ENCODE measurements around the gene IRF1.

Gene IRF1

DNA sequence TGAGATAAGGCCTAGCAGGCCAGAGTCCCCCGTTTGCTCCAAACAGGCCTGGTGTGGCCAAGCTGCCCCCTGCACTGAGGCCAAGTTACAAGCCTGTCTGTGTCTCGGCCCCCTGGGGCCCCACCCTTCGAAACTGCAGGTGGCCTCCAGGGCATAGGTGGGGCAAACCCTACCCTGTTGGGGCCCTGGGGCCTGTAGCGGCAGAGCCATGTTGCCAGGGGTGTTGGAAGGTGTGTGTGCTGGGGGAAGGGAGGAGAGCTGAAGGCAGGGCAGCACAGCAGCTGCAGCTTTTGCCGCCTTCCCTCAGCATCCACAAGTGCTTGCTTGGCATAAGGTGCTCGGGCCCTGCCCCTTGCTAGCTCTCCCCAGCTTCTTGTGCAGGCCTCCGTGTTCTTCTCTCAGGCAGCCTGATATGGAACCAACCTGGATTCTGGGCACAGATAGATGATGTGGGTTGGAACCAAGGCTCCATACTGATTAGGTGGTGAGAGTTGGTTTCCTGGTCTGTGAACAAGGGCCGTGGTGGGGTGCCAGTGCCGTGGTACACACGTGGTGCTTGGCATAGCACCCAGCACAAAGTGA, 12.7 kb downstream of the IRF1 start:
- DNase-seq (no peak), ATAC-seq (replicated peaks) (peak; percentile 39 to 40)
- peaks cover 10 to 12% of the 10 kb centered on the region in 2 donors for H3K36me3 Mint-ChIP-seq
- no peak overlapping the region for H3K4me3 Mint-ChIP-seq
- H3K27me3 Mint-ChIP-seq = no peaks in the 10 kb centered on the region
- no peaks in the 10 kb centered on the region for H3K9me3 Mint-ChIP-seq
- H3K4me1 Mint-ChIP-seq = peaks cover 49 to 70% of the 10 kb centered on the region in 2 donors
- H3K27ac Mint-ChIP-seq = peak overlapping the region; percentile 77

DNA sequence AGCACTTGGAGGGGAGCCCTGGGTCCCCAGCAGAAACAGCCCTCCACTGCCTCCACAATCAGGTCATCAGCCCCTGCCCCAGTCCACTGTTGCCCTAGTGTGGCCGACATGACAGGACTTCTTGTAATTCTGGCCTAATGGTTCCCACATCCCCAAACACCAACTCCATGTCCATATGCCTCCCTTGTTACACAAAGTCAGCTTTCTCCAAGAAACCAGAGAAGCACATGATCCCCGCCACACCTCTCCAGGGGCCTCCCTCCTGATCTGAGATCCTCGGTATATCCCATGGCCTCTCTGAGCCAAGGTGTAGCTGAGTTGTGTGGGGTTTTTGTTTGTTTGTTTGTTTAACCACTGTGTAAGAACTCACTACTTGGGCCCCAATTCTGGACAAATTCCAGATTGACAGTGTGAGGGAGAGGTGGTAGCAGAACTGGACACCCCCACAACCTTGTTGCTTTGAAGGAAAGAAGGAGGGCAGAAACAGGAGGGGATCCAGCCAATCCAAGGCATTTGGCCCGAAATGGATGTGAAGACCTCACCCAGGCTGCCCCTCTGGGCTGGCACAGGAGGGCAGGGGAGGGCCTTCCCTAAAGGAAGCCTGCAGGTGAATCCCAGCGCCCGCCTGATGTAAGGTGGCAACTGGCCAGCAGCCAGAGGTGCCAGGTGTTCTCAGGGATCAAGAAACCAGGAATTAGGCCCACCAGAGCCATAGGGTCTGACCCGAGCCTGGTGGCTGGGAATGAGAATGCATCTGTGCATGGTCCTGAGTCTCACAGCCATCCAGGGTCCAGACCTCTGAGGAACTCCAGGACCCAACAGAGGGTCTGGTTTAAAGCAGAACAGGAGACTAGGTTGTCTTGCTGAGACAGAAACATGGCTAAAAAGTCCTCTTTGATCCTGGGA, 13.4 kb downstream of the IRF1 start:
- Mint-ChIP-seq H3K4me1 (peaks cover 49 to 70% of the 10 kb centered on the region in 2 donors), H3K4me3 (no peak overlapping the region)
- no peak for DNase-seq

DNA sequence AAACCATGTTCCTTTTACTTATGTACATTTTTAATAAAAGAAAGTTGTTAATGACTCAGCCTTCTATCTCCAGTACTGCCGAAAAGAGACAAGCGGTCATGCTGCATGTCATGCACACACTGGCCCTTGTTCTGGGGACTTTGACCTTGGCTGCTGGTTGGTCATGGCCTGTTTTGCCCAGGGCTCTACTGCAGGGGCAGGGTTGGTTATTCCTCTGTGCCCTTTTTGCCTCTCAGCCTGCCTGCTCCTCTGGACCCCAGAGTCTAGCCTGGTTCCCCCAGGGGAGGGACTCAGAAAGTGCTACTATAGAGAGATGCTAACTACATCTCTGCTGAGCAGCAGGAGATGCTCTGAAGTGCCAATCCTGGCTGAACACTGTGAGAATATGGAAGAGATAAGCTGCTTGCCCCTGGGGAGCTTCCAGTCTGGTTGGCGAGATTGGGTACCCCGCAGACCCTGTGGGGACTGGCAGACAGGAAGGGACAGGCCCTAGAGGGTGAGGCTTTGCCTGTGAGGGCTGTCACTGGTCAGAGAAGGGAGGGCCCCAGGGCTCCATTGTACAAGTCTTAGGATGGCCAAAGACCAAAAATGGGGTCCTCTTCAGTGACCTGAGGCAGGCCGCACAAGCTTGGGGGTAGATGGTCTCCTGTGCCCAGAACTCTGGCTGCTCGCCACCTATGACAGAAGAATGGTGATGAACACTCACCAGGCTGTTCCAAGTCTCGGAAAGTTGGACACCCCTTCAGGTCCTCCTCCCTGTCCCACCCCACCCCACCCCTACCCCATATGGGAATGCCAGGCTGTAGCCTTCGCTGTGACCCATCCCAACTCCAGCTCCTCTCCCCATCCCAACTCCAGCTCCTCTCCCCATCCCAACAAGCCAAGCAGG, 14.3 kb downstream of the IRF1 start:
- DNase-seq (no peak), ATAC-seq (replicated peaks) (no peak)
- Mint-ChIP-seq H3K4me3 (no peak overlapping the region), H3K4me1 (peaks cover 53 to 78% of the 10 kb centered on the region in 2 donors), H3K27ac (no peak overlapping the region), H3K36me3 (peaks cover 6% of the 10 kb centered on the region in 2 donors), H3K9me3 (no peaks in the 10 kb centered on the region), H3K27me3 (no peaks in the 10 kb centered on the region)

More for the DNA sequence above, 13.4 kb downstream of the IRF1 start:
- peak overlapping the region; percentile 77 for H3K27ac Mint-ChIP-seq
- H3K9me3 Mint-ChIP-seq = no peaks in the 10 kb centered on the region
- no peaks in the 10 kb centered on the region for H3K27me3 Mint-ChIP-seq
- H3K36me3 Mint-ChIP-seq = peaks cover 9 to 10% of the 10 kb centered on the region in 2 donors
- ATAC-seq (replicated peaks) = no peak

DNA sequence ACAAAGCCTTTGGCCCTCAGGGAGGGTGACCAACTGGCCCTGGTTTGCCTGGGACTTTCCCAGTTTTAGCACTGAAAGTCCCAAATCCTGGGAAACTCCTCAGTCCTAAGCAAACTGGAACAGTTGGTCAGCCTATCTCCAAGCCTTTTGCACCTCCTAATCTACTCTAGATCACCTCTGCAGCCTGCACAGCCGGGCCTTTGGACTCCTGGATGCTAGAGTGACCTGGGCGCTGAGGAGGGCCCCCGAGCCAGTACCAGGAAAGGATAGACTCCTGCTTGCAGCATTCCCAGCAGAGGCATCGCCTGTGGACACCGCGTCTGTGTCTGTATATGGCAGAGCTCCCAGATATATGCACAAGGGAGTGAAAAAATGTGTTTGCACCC, 15.1 kb downstream of the IRF1 start:
- Mint-ChIP-seq H3K4me1 (peaks cover 54 to 73% of the 10 kb centered on the region in 2 donors), H3K9me3 (no peaks in the 10 kb centered on the region), H3K27ac (peak overlapping the region; percentile 57), H3K27me3 (no peaks in the 10 kb centered on the region), H3K36me3 (peaks cover 0 to 6% of the 10 kb centered on the region in 2 donors), H3K4me3 (no peak overlapping the region)
- ATAC-seq (replicated peaks) (no peak), DNase-seq (no peak)

DNA sequence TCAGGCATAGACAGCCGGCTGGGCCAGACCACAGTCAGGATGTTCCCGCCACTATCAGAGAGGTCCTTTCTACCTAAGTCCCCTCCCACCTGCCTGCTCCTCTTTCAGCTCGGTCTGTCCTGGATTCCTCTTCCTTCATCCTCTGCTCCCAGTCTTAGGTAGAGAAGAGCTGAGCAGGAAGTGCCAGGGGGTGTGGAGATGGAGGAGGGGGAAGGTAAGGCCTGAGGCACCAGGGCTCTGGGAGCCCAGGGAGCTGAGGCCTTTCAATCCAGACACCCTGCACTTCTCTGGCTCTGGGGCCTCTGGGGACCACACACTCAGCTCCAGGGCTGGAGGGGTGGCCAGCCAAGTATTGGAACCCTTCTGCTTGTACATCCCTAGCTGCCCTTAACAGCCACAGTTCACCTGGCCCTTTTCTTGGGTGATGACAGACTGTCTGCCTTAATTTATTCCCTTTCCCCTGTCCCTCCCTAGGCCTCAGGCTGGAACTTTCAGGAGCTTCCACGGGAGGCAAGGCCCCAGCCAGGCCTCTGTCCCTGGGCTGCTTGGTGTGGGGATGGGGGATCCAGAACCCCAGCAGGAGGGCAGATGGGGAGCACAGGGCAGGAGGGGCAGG, 15.6 kb downstream of the IRF1 start:
- ATAC-seq (replicated peaks) (no peak), DNase-seq (no peak)
- Mint-ChIP-seq H3K4me3 (no peak overlapping the region), H3K36me3 (peaks cover 0 to 6% of the 10 kb centered on the region in 2 donors), H3K4me1 (peaks cover 53 to 73% of the 10 kb centered on the region in 2 donors), H3K27ac (peak overlapping the region; percentile 57), H3K27me3 (no peaks in the 10 kb centered on the region), H3K9me3 (no peaks in the 10 kb centered on the region)

DNA sequence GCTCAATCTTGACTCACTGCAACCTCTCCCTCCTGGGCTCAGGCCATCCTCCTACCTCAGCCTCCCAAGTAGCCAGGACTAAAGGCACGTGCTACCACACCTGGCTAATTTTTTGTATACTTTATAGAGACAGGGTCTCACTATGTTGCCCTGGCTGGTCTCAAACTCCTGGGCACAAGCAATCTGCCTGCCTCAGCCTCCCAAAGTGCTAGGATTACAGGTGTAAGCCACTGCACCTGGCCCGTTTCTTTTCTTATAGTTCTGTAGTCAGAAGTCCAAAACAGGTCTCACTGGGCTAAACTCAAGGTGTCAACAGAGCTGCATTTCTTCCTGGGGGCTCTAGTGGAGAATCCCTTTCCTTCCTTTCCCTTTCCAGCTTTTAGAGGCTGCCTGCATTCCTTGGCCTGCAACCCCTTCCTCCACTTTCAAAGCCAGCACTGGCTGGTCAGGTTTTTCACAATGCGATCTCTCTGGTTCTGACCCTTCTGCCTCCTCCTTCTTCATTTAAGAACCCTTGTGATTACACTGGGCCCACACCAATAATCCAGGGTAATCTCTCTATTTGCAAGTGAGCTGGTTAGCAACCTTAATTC, 16.3 kb downstream of the IRF1 start:
- Mint-ChIP-seq H3K36me3 (peaks cover 0 to 6% of the 10 kb centered on the region in 2 donors), H3K4me1 (peaks cover 50 to 72% of the 10 kb centered on the region in 2 donors), H3K27me3 (no peaks in the 10 kb centered on the region), H3K27ac (peak overlapping the region; percentile 42), H3K9me3 (no peaks in the 10 kb centered on the region), H3K4me3 (no peak overlapping the region)
- no peak for DNase-seq
- no peak for ATAC-seq (replicated peaks)

DNA sequence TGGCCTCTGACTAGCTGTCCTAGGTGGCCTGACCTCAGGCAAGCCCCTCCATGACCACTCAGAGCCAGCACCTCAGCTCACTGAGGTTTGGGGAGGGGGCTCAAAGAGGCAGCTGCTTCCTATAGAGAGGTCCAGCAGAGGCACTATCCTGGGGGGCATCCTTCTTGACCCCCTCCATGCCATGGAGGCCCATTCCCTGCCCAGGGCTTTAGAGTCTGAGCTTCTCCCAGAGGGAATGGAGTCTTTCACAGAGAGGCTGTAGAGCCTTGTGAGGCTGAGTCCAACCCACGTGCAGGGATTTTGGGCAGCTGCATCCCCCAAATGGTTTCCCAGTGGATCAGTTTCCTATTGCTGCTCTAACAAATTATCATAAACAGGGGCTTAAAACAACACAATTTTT, 16.9 kb downstream of the IRF1 start:
- ATAC-seq (replicated peaks) (no peak), DNase-seq (no peak)
- Mint-ChIP-seq H3K9me3 (no peaks in the 10 kb centered on the region), H3K27ac (no peak overlapping the region), H3K36me3 (peaks cover 0 to 6% of the 10 kb centered on the region in 2 donors), H3K4me3 (no peak overlapping the region), H3K4me1 (peaks cover 47 to 71% of the 10 kb centered on the region in 2 donors), H3K27me3 (no peaks in the 10 kb centered on the region)

DNA sequence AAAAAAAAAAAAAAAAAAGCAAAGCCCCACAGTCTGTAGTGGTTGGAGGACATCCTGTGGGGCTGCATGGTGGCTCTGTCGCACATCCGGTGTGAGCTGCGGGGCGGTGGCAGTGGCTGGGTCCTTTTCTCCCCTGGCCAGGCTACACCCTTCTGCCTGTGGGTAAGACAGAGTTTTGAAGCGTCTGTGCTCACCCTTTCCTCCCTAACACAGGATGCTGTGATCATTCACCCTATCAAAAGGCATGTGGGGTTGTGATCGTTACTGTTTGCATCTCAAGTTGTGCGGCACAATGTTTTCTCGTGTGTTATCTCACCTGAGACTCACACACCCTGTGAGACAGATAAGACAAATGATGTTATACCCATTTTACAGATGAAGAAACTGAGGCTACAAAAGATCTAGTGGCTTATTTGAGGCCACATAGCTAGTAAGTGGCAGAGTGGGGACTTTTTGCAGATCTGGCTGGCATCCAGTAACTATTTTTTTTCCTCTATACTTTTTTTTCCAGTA, 17.5 kb downstream of the IRF1 start:
- ATAC-seq (replicated peaks) = peak; percentile 93 to 95
- H3K27ac Mint-ChIP-seq = peak overlapping the region; percentile 88
- no peaks in the 10 kb centered on the region for H3K9me3 Mint-ChIP-seq
- H3K27me3 Mint-ChIP-seq = no peaks in the 10 kb centered on the region
- peaks cover 43 to 71% of the 10 kb centered on the region in 2 donors for H3K4me1 Mint-ChIP-seq
- DNase-seq = peak; percentile 41
- peak overlapping the region in 1 of 2 donors; percentile 17 for H3K4me3 Mint-ChIP-seq
- peaks cover 0 to 6% of the 10 kb centered on the region in 2 donors for H3K36me3 Mint-ChIP-seq

DNA sequence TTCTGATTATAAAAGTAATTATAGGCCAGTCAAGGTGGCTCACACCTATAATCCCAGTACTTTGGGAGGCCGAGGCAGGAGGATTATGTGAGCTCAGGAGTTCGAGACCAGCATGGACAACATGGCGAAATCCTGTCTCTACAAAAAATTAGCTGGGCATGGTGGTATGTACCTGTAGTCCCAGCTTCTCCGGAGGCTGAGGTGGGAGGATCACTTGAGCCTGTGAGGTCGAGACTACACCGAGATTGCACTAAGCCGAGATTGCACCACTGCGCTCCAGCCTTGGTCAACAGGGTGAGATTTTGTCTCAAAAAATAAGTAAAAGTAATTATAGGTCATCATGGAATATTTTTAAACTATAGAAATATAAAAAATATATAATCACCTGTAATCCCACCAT, 18.1 kb downstream of the IRF1 start:
- no peaks in the 10 kb centered on the region for H3K27me3 Mint-ChIP-seq
- no peaks in the 10 kb centered on the region for H3K9me3 Mint-ChIP-seq
- H3K4me1 Mint-ChIP-seq = peaks cover 41 to 71% of the 10 kb centered on the region in 2 donors
- DNase-seq = no peak
- no peak for ATAC-seq (replicated peaks)
- no peak overlapping the region for H3K4me3 Mint-ChIP-seq
- H3K27ac Mint-ChIP-seq = no peak overlapping the region
- H3K36me3 Mint-ChIP-seq = peaks cover under 1 to 2% of the 10 kb centered on the region in 2 donors

DNA sequence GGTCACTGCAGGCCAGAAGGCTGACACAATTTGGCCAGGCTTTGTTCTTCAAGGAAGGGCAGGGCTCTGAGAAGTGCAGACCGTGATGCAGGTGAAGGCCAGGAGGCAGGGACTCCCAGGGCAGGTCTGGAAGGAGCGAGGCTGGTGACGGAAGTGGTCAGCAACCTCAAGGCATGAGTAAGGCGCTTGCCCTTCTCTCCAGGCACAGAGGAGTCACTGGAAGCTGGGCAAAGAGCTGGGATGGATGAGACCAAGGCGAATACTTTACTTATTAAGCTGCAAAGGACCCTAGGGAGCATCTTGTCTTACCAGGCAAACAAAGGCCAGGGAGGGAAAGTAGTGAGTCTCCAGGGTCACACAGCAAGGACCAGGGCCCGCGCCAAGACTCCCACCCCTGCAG, 18.6 kb downstream of the IRF1 start:
- H3K27me3 Mint-ChIP-seq = no peaks in the 10 kb centered on the region
- H3K4me1 Mint-ChIP-seq = peaks cover 41 to 71% of the 10 kb centered on the region in 2 donors
- ATAC-seq (replicated peaks) (no peak), DNase-seq (no peak)
- no peaks in the 10 kb centered on the region for H3K9me3 Mint-ChIP-seq
- H3K4me3 Mint-ChIP-seq = no peak overlapping the region
- peak overlapping the region; percentile 89 for H3K27ac Mint-ChIP-seq
- H3K36me3 Mint-ChIP-seq = peaks cover 2 to 3% of the 10 kb centered on the region in 2 donors

DNA sequence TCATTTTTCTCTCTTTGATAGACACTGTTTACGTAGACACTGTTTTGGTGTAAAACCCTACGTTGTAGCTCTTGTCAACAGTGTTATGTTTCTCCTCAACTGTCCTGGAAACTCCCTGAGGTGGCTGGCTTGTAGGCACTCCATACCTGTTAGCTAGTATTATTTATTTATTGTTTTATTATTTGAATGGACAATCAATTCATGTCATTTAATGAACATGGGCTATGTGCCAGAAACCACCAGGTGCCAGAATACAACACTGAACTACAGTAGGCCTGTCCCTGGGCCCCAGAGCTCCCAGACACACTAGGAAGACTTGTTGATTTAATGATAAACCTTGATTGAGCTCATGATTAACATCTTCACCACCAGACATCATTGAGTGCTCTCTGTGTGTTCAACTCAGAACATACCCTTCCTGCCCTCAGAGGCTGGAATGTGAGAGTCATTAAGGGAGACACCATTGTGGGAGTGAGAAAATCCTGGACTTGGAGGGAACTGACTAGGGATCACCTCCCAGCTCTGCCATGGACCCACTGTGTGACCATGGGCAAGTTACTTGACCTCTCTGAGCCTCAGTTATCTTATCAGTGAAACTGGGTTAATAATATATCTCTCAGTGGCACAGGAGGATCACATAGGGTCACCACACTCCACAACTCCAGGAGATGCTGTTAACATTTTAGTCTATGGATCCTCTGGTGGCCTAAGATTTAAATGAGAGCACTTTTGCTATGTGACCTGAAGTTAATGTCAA, 19.2 kb downstream of the IRF1 start:
- ATAC-seq (replicated peaks) (no peak), DNase-seq (no peak)
- Mint-ChIP-seq H3K27ac (peak overlapping the region; percentile 89), H3K4me3 (no peak overlapping the region), H3K36me3 (peaks cover 0 to 3% of the 10 kb centered on the region in 2 donors), H3K4me1 (peaks cover 43 to 71% of the 10 kb centered on the region in 2 donors), H3K27me3 (no peaks in the 10 kb centered on the region), H3K9me3 (no peaks in the 10 kb centered on the region)

DNA sequence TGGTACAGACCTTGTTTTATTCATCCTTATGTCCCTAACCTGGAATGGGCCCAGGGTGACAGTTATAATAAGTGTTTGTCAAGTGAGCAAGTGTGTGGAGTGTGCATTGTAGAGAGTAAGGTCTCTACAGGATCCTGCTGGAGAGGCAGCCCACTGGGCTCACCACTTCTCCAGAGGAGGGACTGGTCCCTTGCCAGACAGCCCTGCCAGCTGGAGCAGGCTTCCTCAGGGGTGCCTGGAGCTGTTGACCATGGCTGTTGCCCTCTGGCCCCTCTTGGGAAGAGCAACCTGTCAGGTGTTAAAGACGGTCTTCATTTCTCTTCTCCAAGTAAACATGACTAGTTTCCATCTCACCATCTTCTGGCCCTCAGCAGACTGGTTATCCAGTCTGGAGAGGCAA, 20.0 kb downstream of the IRF1 start:
- H3K27me3 Mint-ChIP-seq = no peaks in the 10 kb centered on the region
- H3K36me3 Mint-ChIP-seq = peaks cover 0 to 3% of the 10 kb centered on the region in 2 donors
- DNase-seq = no peak
- no peaks in the 10 kb centered on the region for H3K9me3 Mint-ChIP-seq
- no peak for ATAC-seq (replicated peaks)
- peaks cover 47 to 74% of the 10 kb centered on the region in 2 donors for H3K4me1 Mint-ChIP-seq
- no peak overlapping the region for H3K4me3 Mint-ChIP-seq
- no peak overlapping the region for H3K27ac Mint-ChIP-seq

DNA sequence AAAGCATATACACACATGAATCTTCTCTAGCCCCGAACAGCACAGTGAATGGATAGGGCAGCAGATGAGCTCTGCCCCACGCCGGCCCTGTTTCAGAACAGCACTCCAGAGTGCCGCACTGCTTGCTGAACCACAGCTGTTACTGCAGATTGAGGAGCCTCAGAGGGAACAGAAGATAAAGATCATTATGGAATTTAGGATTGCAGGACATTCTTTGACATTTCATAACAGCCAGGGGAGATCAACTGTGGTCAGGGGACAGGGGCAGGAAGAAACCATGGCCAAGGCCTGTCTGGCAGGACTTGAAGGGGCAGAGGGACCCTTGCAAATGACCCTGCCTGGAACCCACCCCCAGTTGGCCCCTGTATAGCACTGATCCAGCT, 20.6 kb downstream of the IRF1 start:
- Mint-ChIP-seq H3K27ac (no peak overlapping the region), H3K4me3 (no peak overlapping the region), H3K27me3 (no peaks in the 10 kb centered on the region), H3K9me3 (no peaks in the 10 kb centered on the region), H3K4me1 (peaks cover 53 to 78% of the 10 kb centered on the region in 2 donors), H3K36me3 (peaks cover 0 to 3% of the 10 kb centered on the region in 2 donors)
- DNase-seq (no peak), ATAC-seq (replicated peaks) (no peak)

Measured in stimulated activated naive B cell treated with anti-CD40 and anti-IgM and Interleukin-4, amounts not matched to agents 10 μg/mL and 1 μg/mL and 100 μg/mL, for 72 hours (primary cell).